A549 treated with dexamethasone at 1 μM for 4 hours (cell line): Measurements from ENCODE around the gene B3GALT5. TPM values are rescaled to one million over a fixed set of nuclear protein-coding genes. Genes with fewer than 3 reads are reported as not detected.

Experiments
- total RNA-seq: library from RNA; stranded (reverse); fragments of 200-300 nt; extraction: Qiagen RNA extraction; gene quantifications from 5 replicates; pipeline ENCODE4 v1.2.3, GENCODE V29; 2022

B3GALT5 gene, protein sequence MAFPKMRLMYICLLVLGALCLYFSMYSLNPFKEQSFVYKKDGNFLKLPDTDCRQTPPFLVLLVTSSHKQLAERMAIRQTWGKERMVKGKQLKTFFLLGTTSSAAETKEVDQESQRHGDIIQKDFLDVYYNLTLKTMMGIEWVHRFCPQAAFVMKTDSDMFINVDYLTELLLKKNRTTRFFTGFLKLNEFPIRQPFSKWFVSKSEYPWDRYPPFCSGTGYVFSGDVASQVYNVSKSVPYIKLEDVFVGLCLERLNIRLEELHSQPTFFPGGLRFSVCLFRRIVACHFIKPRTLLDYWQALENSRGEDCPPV
- 0.09 to 0.14 TPM (median 0.13 TPM) in 5 replicates for total RNA-seq

GRCh38 chr21:39612233-39613040 lies at the start of gene B3GALT5:
Gene B3GALT5 (plus strand): TSS chr21:39612940. CDS start chr21:39660560, 47,620 bp downstream.

Other genes starting within 250 kb of the B3GALT5 start
- 1.2 to 1.8 TPM (median 1.5 TPM) in 5 replicates for gene LCA5L, start 167.2 kb upstream of the B3GALT5 start, total RNA-seq
- gene SH3BGR, start 161.0 kb upstream of the B3GALT5 start, total RNA-seq = 0.26 to 1.4 TPM (median 0.60 TPM) in 5 replicates
- not detected in 5 replicates for gene IGSF5, start 132.2 kb downstream of the B3GALT5 start, total RNA-seq